Thyroid gland (tissue), 4 donors: Measurements from ENCODE around the gene MRPL10. TPM values are rescaled to one million over a fixed set of nuclear protein-coding genes. Genes with fewer than 3 reads are reported as not detected.
"Not testable (repeated sequence)": the region's sequence is repeated elsewhere in the genome, so short reads cannot be mapped to it uniquely, and the experiment has no call there.

Experiments used
- DNase-seq, 2 donors: peaks; one replicate each; pipeline ENCODE4 v3.0.0-alpha.2; 2019
- H3K27ac ChIP-seq, 3 donors: fragments of 200-600 bp; sonication (generic); 1 replicate in 2 of 3; 2 replicates in 1 of 3; pipeline ENCODE4 v1.5.1; 2016 to 2019; ENCODE audit warnings: mild to moderate bottlenecking in 1 of 3, moderate library complexity in 1 of 3
- H3K27me3 ChIP-seq: fragments of 200-600 bp; sonication (generic); one replicate; pipeline ENCODE4 v1.5.1; 2019
- H3K36me3 ChIP-seq, 2 donors: fragments of 200-600 bp; sonication (generic); one replicate each; pipeline ENCODE4 v1.5.1; 2016 to 2019
- H3K4me1 ChIP-seq, 2 donors: fragments of 200-600 bp; sonication (generic); one replicate each; pipeline ENCODE4 v1.5.1; 2017 to 2019
- H3K4me3 ChIP-seq, 3 donors: fragments of 200-600 bp; sonication (generic); replicated peaks in 1 of 3; 1 replicate in 2 of 3; 2 replicates in 1 of 3; pipeline ENCODE4 v1.5.1; 2016; ENCODE audit warnings: mild to moderate bottlenecking in 1 of 3
- H3K9me3 ChIP-seq: fragments of 200-600 bp; sonication (generic); one replicate; pipeline ENCODE4 v1.5.1; 2017
- CTCF ChIP-seq, 6 experiments: fragments of 200-600 bp in 3 of 6; fragments of 450-650 bp in 3 of 6; sonication (generic) in 3 of 6; IDR thresholded peaks; one replicate each; pipeline ENCODE4 v1.5.1; 2016 to 2019; ENCODE audit warnings: antibody characterized with exemption in 6 of 6, mild to moderate bottlenecking in 2 of 6, inconsistent platforms in 1 of 6, moderate library complexity in 1 of 6
- POLR2A ChIP-seq, 2 donors: fragments of 450-650 bp; IDR thresholded peaks; one replicate each; pipeline ENCODE4 v1.6.1; 2017; ENCODE audit warnings: antibody characterized with exemption in 2 of 2, mild to moderate bottlenecking in 2 of 2, moderate library complexity in 1 of 2
- WGBS, 2 donors: methylation state at CpG; one replicate each; pipeline ENCODE4 v1.1.5; 2017; 5-methylcytosine and 5-hydroxymethylcytosine counted together
- intact Hi-C: fragments of 100-400 bp; cut with DNase I; formaldehyde crosslinking; loops from one replicate; pipeline ENCODE4 v1.15.1; 2023
- total RNA-seq, 4 donors: library from RNA; depleted of rRNA; stranded (reverse); fragments of >200 nt; gene quantifications; one replicate each; pipeline ENCODE4 v1.2.3, GENCODE V29; 2016

The MRPL10 gene
- total RNA-seq, 4 donors from 2014 or later, result 36.1 to 51.9 (median 39.1) TPM

DNA sequence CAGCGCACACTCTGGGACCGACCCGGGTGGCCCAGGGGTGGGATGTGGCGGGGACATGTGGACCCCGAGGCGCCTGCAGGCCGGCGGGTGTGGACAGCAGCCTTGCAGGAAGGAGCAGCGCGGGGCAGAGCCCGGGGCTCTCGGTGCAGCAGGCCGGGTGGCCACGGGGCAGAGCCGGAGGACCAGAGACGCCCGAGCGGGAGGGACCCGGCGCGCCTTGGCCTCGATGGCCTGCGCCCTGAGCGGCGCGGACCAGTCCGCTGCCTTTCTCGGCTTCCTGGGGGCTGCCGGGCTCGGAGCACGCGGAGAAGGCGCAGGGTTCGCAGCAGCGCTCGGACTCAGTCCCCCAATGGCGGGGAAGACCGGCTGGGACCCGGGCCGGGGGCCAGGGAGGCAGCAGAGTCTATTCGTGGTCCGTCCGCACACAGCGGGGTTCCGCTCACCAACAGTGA lies 53.1 kb downstream of the MRPL10 start:
- TF ChIP-seq POLR2A (IDR thresholded peaks at IDR 0.05), result no peak
- TF ChIP-seq CTCF (IDR thresholded peaks at IDR 0.05), result no peak
- H3K36me3 ChIP-seq, result no peaks in the 10 kb centered on the region
- H3K9me3 ChIP-seq, result no peaks in the 10 kb centered on the region
- no peak for DNase-seq
- H3K4me3 ChIP-seq, result no peak overlapping the region
- WGBS, 2 donors, result 12 to 27% methylated on average over 19 to 22 of the region's 45 CpGs
- no peak overlapping the region for H3K27ac ChIP-seq
- intact Hi-C loops, result no loop called here
- H3K4me1 ChIP-seq, result no peaks in the 10 kb centered on the region
- H3K27me3 ChIP-seq, result peaks cover 5% of the 10 kb centered on the region

- peaks cover 5% of the 10 kb centered on the region for H3K27me3 ChIP-seq
- intact Hi-C loops, result no loop called here
These were observed 54.8 kb downstream of the MRPL10 start for GRCh38 chr17:47776330-47777197.

GRCh38 chr17:47774987-47775580 lies 56.3 kb downstream of the MRPL10 start:
- Histone ChIP-seq H3K4me3 (no peak overlapping the region), H3K27ac (no peak overlapping the region), H3K27me3 (peaks cover 5% of the 10 kb centered on the region), H3K9me3 (no peaks in the 10 kb centered on the region), H3K36me3 (no peaks in the 10 kb centered on the region), H3K4me1 (no peaks in the 10 kb centered on the region)
- WGBS, 2 donors, result 30 to 38% methylated on average over 1 of the region's 1 CpG
- intact Hi-C loops, result no loop called here
- TF ChIP-seq POLR2A (IDR thresholded peaks at IDR 0.05) (no peak), CTCF (IDR thresholded peaks at IDR 0.05) (no peak)
- DNase-seq, result no peak

More at GRCh38 chr17:47776330-47777197, 54.8 kb downstream of the MRPL10 start:
- no peak for TF ChIP-seq POLR2A (IDR thresholded peaks at IDR 0.05)
- TF ChIP-seq CTCF (IDR thresholded peaks at IDR 0.05), result peak; percentile 35 to 60 (median 51)
- H3K36me3 ChIP-seq, result no peaks in the 10 kb centered on the region
- no peaks in the 10 kb centered on the region for H3K9me3 ChIP-seq
- H3K4me3 ChIP-seq, result no peak overlapping the region
- no peaks in the 10 kb centered on the region for H3K4me1 ChIP-seq
- 40 to 50% methylated on average over 14 of the region's 14 CpGs for WGBS, 2 donors
- peak in 1 of 2 donors; percentile 4 for DNase-seq
- no peak overlapping the region for H3K27ac ChIP-seq

DNA sequence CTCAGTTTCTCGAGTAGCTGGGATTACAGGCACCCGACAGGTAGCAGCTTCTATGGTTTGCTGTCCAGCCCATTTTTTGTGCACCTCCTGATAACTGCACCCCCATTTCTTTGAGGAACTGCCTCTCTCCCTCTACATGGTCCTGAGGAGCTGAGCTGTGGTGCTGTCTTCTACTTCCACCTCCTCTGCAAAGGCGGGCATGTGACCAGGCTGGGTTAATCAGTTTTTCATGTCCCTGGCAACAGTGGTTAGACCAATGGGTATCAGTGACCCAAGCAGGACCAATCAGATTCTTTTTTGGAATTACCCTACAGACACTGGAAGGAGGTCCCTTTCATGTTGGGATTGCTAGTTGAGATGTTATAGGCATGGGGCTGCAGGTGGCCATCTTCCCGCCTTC lies 57.0 kb downstream of the MRPL10 start:
- no peak for DNase-seq
- Histone ChIP-seq H3K4me3 (no peak overlapping the region), H3K36me3 (no peaks in the 10 kb centered on the region), H3K9me3 (no peaks in the 10 kb centered on the region), H3K27me3 (peaks cover 5% of the 10 kb centered on the region), H3K4me1 (no peaks in the 10 kb centered on the region), H3K27ac (no peak overlapping the region)
- no peak for TF ChIP-seq POLR2A (IDR thresholded peaks at IDR 0.05)
- TF ChIP-seq CTCF (IDR thresholded peaks at IDR 0.05), result no peak
- WGBS, 2 donors, result 66 to 83% methylated on average over 4 of the region's 4 CpGs
- intact Hi-C loops, result no loop called here

DNA sequence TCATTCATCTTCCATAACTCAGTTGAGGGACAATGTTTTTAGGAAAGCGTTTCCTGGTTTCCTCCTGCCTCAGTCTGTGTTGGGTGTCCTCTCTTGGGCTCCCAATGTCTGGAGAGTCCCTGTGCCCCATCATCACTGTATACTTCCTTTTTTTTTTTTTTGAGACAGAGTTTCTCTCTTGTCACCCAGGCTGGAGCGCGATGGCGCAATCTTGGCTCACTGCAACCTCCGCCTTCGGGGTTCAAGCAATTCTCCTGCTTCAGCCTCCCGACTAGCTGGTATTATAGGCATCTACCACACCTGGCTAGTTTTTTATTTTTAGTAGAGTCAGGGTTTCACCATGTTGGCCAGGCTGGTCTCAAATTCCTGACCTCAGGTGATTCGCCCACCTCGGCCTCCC lies 57.7 kb downstream of the MRPL10 start:
- not testable (repeated sequence) for H3K27me3 ChIP-seq
- WGBS, 2 donors, result 93 to 94% methylated on average over 9 of the region's 9 CpGs

More for the DNA sequence above, 57.7 kb downstream of the MRPL10 start:
- H3K4me3 ChIP-seq, H3K9me3 ChIP-seq, intact Hi-C loops, H3K4me1 ChIP-seq, H3K27ac ChIP-seq, H3K36me3 ChIP-seq, DNase-seq: not testable (repeated sequence)

Other genes starting within 250 kb of the MRPL10 start
- gene KPNB1, start 181.6 kb downstream of the MRPL10 start, total RNA-seq, result 100 to 1,000 TPM; 134 to 207 (median 170) TPM
- 10 to 100 TPM in 2 of 4 donors, 1 to 10 TPM in 2; 8.2 to 11.0 (median 10.0) TPM for gene TBKBP1, start 137.4 kb downstream of the MRPL10 start, total RNA-seq
- gene TBX21, start 98.3 kb downstream of the MRPL10 start, total RNA-seq, result 1 to 10 TPM in 2 of 4 donors, under 1 TPM in 2; 0.40 to 2.9 (median 0.87) TPM
- gene OSBPL7, start 9.7 kb downstream of the MRPL10 start, total RNA-seq, result 10 to 100 TPM; 12.7 to 18.0 (median 14.7) TPM
- 1 to 10 TPM in 2 of 4 donors, under 1 TPM in 1, not detected in 1; 0.44 to 3.2 (median 2.0) TPM for gene LRRC46, start 129 bp upstream of the MRPL10 start, total RNA-seq
- gene SCRN2, start 9.7 kb upstream of the MRPL10 start, total RNA-seq, result 10 to 100 TPM; 37.0 to 71.5 (median 49.1) TPM
- gene SP6, start 19.6 kb upstream of the MRPL10 start, total RNA-seq, result 1 to 10 TPM in 1 of 4 donors, under 1 TPM in 3; 0.56 to 5.9 (median 0.96) TPM
- 10 to 100 TPM in 3 of 4 donors, 1 to 10 TPM in 1; 7.1 to 14.1 (median 12.3) TPM for gene SP2, start 64.7 kb upstream of the MRPL10 start, total RNA-seq
- gene PNPO, start 110.0 kb upstream of the MRPL10 start, total RNA-seq, result 100 to 1,000 TPM in 1 of 4 donors, 10 to 100 TPM in 3; 47.3 to 103 (median 78.9) TPM
- 100 to 1,000 TPM in 3 of 4 donors, 10 to 100 TPM in 1; 63.6 to 150 (median 127) TPM for gene PRR15L, start 126.3 kb upstream of the MRPL10 start, total RNA-seq
- 100 to 1,000 TPM; 165 to 221 (median 193) TPM for gene CDK5RAP3, start 139.6 kb upstream of the MRPL10 start, total RNA-seq
- gene COPZ2, start 206.3 kb upstream of the MRPL10 start, total RNA-seq, result 10 to 100 TPM; 19.3 to 55.8 (median 45.2) TPM
- gene NFE2L1, start 216.8 kb upstream of the MRPL10 start, total RNA-seq, result 100 to 1,000 TPM; 123 to 168 (median 131) TPM